Astrocyte (in vitro differentiated cells and primary cell): Measurements from ENCODE around the gene FAM222A. TPM values are rescaled to one million over a fixed set of nuclear protein-coding genes. Genes with fewer than 3 reads are reported as not detected.

Experiments used
- DNase-seq: peaks from one replicate; pipeline ENCODE4 v3.0.0-alpha.2; 2010; ENCODE audit warnings: low read depth
- FAIRE-seq: peaks from 2 replicates; lab custom pipeline; 2011; peaks lifted over from hg19 to GRCh38; lab: Jason Lieb, UNC
- H2AFZ ChIP-seq: 2 replicates; pipeline ENCODE4 v1.6.0; 2012; ENCODE audit warnings: low read depth, low read length, inconsistent platforms
- H3K27ac ChIP-seq: 2 replicates; pipeline ENCODE4 v1.5.1; 2011; ENCODE audit warnings: low read depth, low read length, inconsistent platforms
- H3K27me3 ChIP-seq: 2 replicates; pipeline ENCODE4 v1.6.0; 2011; ENCODE audit warnings: low read length, inconsistent platforms; ENCODE audit not compliant: insufficient read depth
- H3K36me3 ChIP-seq: 2 replicates; pipeline ENCODE4 v1.5.1; 2011; ENCODE audit warnings: low read length, inconsistent platforms; ENCODE audit not compliant: insufficient read depth
- H3K4me1 ChIP-seq: 2 replicates; pipeline ENCODE4 v1.5.1; 2011; ENCODE audit warnings: low read length, inconsistent platforms; ENCODE audit not compliant: insufficient read depth
- H3K4me2 ChIP-seq: 2 replicates; pipeline ENCODE4 v1.6.0; 2012; ENCODE audit warnings: low read length, inconsistent platforms
- H3K4me3 ChIP-seq: 2 replicates; pipeline ENCODE4 v1.5.1; 2011; ENCODE audit warnings: low read depth, mild to moderate bottlenecking, low read length, inconsistent platforms; ENCODE audit not compliant: insufficient read depth
- H3K79me2 ChIP-seq: 2 replicates; pipeline ENCODE4 v1.6.0; 2012; ENCODE audit warnings: mild to moderate bottlenecking, low read length, inconsistent platforms; ENCODE audit not compliant: insufficient read depth
- H3K9ac ChIP-seq: 2 replicates; pipeline ENCODE4 v1.6.0; 2012; ENCODE audit warnings: mild to moderate bottlenecking, low read length, inconsistent platforms
- H3K9me3 ChIP-seq: 2 replicates; pipeline ENCODE4 v1.5.1; 2012; ENCODE audit warnings: low read depth, mild to moderate bottlenecking, low read length, inconsistent platforms; ENCODE audit not compliant: insufficient read depth
- H4K20me1 ChIP-seq: 2 replicates; pipeline ENCODE4 v1.6.0; 2012; ENCODE audit warnings: low read length, inconsistent platforms; ENCODE audit not compliant: insufficient read depth
- H3K27ac Mint-ChIP-seq: one replicate; pipeline ENCODE4 v1.8.0; 2021; ENCODE audit warnings: mild to moderate bottlenecking, mixed read lengths; ENCODE audit not compliant: unreplicated experiment
- H3K27me3 Mint-ChIP-seq: one replicate; pipeline ENCODE4 v1.8.0; 2021; ENCODE audit warnings: low read depth, mixed read lengths; ENCODE audit not compliant: unreplicated experiment
- H3K36me3 Mint-ChIP-seq: one replicate; pipeline ENCODE4 v1.8.0; 2021; ENCODE audit warnings: low read depth, mixed read lengths; ENCODE audit not compliant: unreplicated experiment
- H3K4me1 Mint-ChIP-seq: one replicate; pipeline ENCODE4 v1.8.0; 2021; ENCODE audit warnings: low read depth, mixed read lengths; ENCODE audit not compliant: unreplicated experiment
- H3K4me3 Mint-ChIP-seq: one replicate; pipeline ENCODE4 v1.8.0; 2021; ENCODE audit warnings: mild to moderate bottlenecking, moderate library complexity, mixed read lengths; ENCODE audit not compliant: unreplicated experiment
- H3K9me3 Mint-ChIP-seq: one replicate; pipeline ENCODE4 v1.8.0; 2021; ENCODE audit warnings: mild to moderate bottlenecking, mixed read lengths; ENCODE audit not compliant: unreplicated experiment
- CTCF ChIP-seq: IDR thresholded peaks from 2 replicates; pipeline ENCODE4 v1.5.1; 2011; ENCODE audit warnings: low read depth, mild to moderate bottlenecking, inconsistent platforms, low read length, moderate library complexity; ENCODE audit not compliant: insufficient read depth
- EZH2 ChIP-seq: IDR thresholded peaks from 2 replicates; pipeline ENCODE4 v1.6.1; 2012; ENCODE audit warnings: mild to moderate bottlenecking, low read length, inconsistent platforms; ENCODE audit not compliant: insufficient read depth
- total RNA-seq: library from RNA; stranded (reverse); gene quantifications from 2 replicates; pipeline ENCODE4 v1.2.1, GENCODE V29; 2021

The FAM222A gene
- total RNA-seq, 1 donor from 2014 or later, result 1.2 TPM

GRCh38 chr12:109813810-109814416, 100.3 kb downstream of the FAM222A start:
- Histone ChIP-seq H3K4me2 (no peak overlapping the region), H3K36me3 (no peaks in the 10 kb centered on the region), H3K4me3 (no peak overlapping the region), H3K4me1 (no peaks in the 10 kb centered on the region), H3K79me2 (no peaks in the 10 kb centered on the region), H3K9ac (no peak overlapping the region), H3K27me3 (peaks cover 5% of the 10 kb centered on the region), H3K27ac (no peak overlapping the region), H2AFZ (no peak overlapping the region), H3K9me3 (no peaks in the 10 kb centered on the region), H4K20me1 (peaks cover 16% of the 10 kb centered on the region)
- H3K27ac Mint-ChIP-seq, result no peak overlapping the region
- no peaks in the 10 kb centered on the region for H3K36me3 Mint-ChIP-seq
- H3K27me3 Mint-ChIP-seq, result peaks cover 3% of the 10 kb centered on the region
- TF ChIP-seq EZH2 (no peak), CTCF (no peak)
- H3K4me3 Mint-ChIP-seq, result no peak overlapping the region
- no peak for FAIRE-seq
- DNase-seq, result no peak
- H3K9me3 Mint-ChIP-seq, result no peaks in the 10 kb centered on the region
- H3K4me1 Mint-ChIP-seq, result no peaks in the 10 kb centered on the region

GRCh38 chr12:109814600-109815150, 101.0 kb downstream of the FAM222A start:
- FAIRE-seq (no peak), DNase-seq (no peak)
- H3K4me2 ChIP-seq, result no peak overlapping the region
- no peaks in the 10 kb centered on the region for H3K9me3 ChIP-seq
- Mint-ChIP-seq H3K4me3 (no peak overlapping the region), H3K4me1 (no peaks in the 10 kb centered on the region), H3K27ac (no peak overlapping the region), H3K27me3 (peaks cover 3% of the 10 kb centered on the region), H3K36me3 (no peaks in the 10 kb centered on the region), H3K9me3 (no peaks in the 10 kb centered on the region)
- H3K36me3 ChIP-seq, result no peaks in the 10 kb centered on the region
- H3K4me3 ChIP-seq, result no peak overlapping the region
- H3K4me1 ChIP-seq, result no peaks in the 10 kb centered on the region
- H3K27me3 ChIP-seq, result peaks cover 6% of the 10 kb centered on the region
- H3K9ac ChIP-seq, result no peak overlapping the region
- no peak overlapping the region for H2AFZ ChIP-seq
- no peak for TF ChIP-seq EZH2
- H4K20me1 ChIP-seq, result peaks cover 19% of the 10 kb centered on the region
- no peak overlapping the region for H3K27ac ChIP-seq
- H3K79me2 ChIP-seq, result no peaks in the 10 kb centered on the region

- H3K4me1 Mint-ChIP-seq, result no peaks in the 10 kb centered on the region
- peaks cover 6% of the 10 kb centered on the region for H3K27me3 ChIP-seq
- H3K4me3 Mint-ChIP-seq, result no peak overlapping the region
- no peaks in the 10 kb centered on the region for H3K9me3 ChIP-seq
- peaks cover 3% of the 10 kb centered on the region for H3K9me3 Mint-ChIP-seq
- H3K27me3 Mint-ChIP-seq, result peaks cover 3% of the 10 kb centered on the region
- no peaks in the 10 kb centered on the region for H3K36me3 Mint-ChIP-seq
- no peak overlapping the region for H3K27ac Mint-ChIP-seq
- DNase-seq (no peak), FAIRE-seq (no peak)
- no peak overlapping the region for H3K27ac ChIP-seq
- H3K9ac ChIP-seq, result no peak overlapping the region
- H3K4me1 ChIP-seq, result no peaks in the 10 kb centered on the region
- no peak overlapping the region for H3K4me2 ChIP-seq
- H3K36me3 ChIP-seq, result no peaks in the 10 kb centered on the region
- TF ChIP-seq EZH2, result no peak
- no peak for TF ChIP-seq CTCF
- no peak overlapping the region for H3K4me3 ChIP-seq
- no peak overlapping the region for H2AFZ ChIP-seq
- H4K20me1 ChIP-seq, result peaks cover 19% of the 10 kb centered on the region
- H3K79me2 ChIP-seq, result no peaks in the 10 kb centered on the region
Measured at GRCh38 chr12:109815225-109815624, 101.6 kb downstream of the FAM222A start.
